RCC 7860 (cell line): ENCODE measurements around the gene ACBD6.
"Not testable (repeated sequence)": the region's sequence is repeated elsewhere in the genome, so short reads cannot be mapped to it uniquely, and the experiment has no call there.

Experiments
- DNase-seq: peaks from one replicate; pipeline ENCODE4 v3.0.0-alpha.2; 2015; ENCODE audit warnings: low spot score
- FAIRE-seq: peaks from 2 replicates; lab custom pipeline; 2012; peaks lifted over from hg19 to GRCh38; lab: Jason Lieb, UNC

The ACBD6 gene

GRCh38 chr1:180424848-180425457, 77.4 kb downstream of the ACBD6 start:
- FAIRE-seq (no peak), DNase-seq (no peak)

GRCh38 chr1:180421614-180422013, 80.8 kb downstream of the ACBD6 start:
- DNase-seq (no peak), FAIRE-seq (no peak)

GRCh38 chr1:180421145-180421544, 81.2 kb downstream of the ACBD6 start:
- not testable (repeated sequence) for DNase-seq, FAIRE-seq

- FAIRE-seq (no peak), DNase-seq (peak; percentile 21)
These were observed 86.3 kb downstream of the ACBD6 start for GRCh38 chr1:180415985-180416633.

GRCh38 chr1:180415236-180415848, 87.0 kb downstream of the ACBD6 start:
- DNase-seq (no peak), FAIRE-seq (no peak)

GRCh38 chr1:180412583-180412982, 89.8 kb downstream of the ACBD6 start:
- FAIRE-seq (no peak), DNase-seq (no peak)

- DNase-seq, FAIRE-seq: not testable (repeated sequence)
These were observed 94.2 kb downstream of the ACBD6 start for GRCh38 chr1:180408128-180408527.

GRCh38 chr1:180407051-180407450, 95.3 kb downstream of the ACBD6 start:
- FAIRE-seq (no peak), DNase-seq (no peak)

- no peak for FAIRE-seq
- no peak for DNase-seq
These were observed 99.8 kb downstream of the ACBD6 start for GRCh38 chr1:180402551-180402950.

GRCh38 chr1:180402001-180402400, 100.4 kb downstream of the ACBD6 start:
- DNase-seq: no peak
- FAIRE-seq: no peak

- DNase-seq: no peak
- FAIRE-seq: no peak
These were observed 105.2 kb downstream of the ACBD6 start for GRCh38 chr1:180397175-180397574.

- FAIRE-seq: no peak
These were observed 109.8 kb downstream of the ACBD6 start for GRCh38 chr1:180392427-180393145.

GRCh38 chr1:180392020-180392419, 110.4 kb downstream of the ACBD6 start:
- FAIRE-seq (no peak), DNase-seq (no peak)

More at GRCh38 chr1:180392427-180393145, 109.8 kb downstream of the ACBD6 start:
- DNase-seq: no peak

GRCh38 chr1:180387413-180387812, 115.0 kb downstream of the ACBD6 start:
- no peak for FAIRE-seq
- DNase-seq: no peak

GRCh38 chr1:180386745-180387367, 115.5 kb downstream of the ACBD6 start:
- FAIRE-seq: no peak
- no peak for DNase-seq

GRCh38 chr1:180385144-180385543, 117.2 kb downstream of the ACBD6 start:
- DNase-seq (no peak), FAIRE-seq (no peak)

- DNase-seq (no peak), FAIRE-seq (peak; percentile 11)
These were observed 117.9 kb downstream of the ACBD6 start for GRCh38 chr1:180384286-180385005.

GRCh38 chr1:180382326-180383115, 119.9 kb downstream of the ACBD6 start:
- no peak for FAIRE-seq
- no peak for DNase-seq

- FAIRE-seq: no peak
- DNase-seq: no peak
These were observed 121.2 kb downstream of the ACBD6 start for GRCh38 chr1:180381184-180381580.
